GM13976 (cell line): ENCODE data around the gene TAF3.

ENCODE experiments used
- DNase-seq: peaks from one replicate; pipeline ENCODE4 v3.0.0; 2012; ENCODE audit warnings: low spot score
- CTCF ChIP-seq: IDR thresholded peaks from 2 replicates; pipeline ENCODE4 v1.5.1; 2012; ENCODE audit warnings: borderline replicate concordance, mild to moderate bottlenecking; ENCODE audit not compliant: insufficient read depth; ENCODE audit errors: extremely low read depth, missing control alignments, control extremely low read depth
- in situ Hi-C: fragments of 300-500 bp; cut with MboI; formaldehyde crosslinking; loops from one replicate; pipeline ENCODE4 v1.12.0; 2022; ENCODE audit warnings: low sequenced_read_pairs, mixed read lengths, inconsistent platforms; ENCODE audit not compliant: unreplicated experiment

TAF3 gene

GRCh38 chr10:8004469-8005000 is 186.2 kb downstream of the TAF3 start:
- in situ Hi-C loops = no loop called here
- DNase-seq = no peak
- TF ChIP-seq CTCF = no peak

- no peak for DNase-seq
- TF ChIP-seq CTCF = no peak
- in situ Hi-C loops = no loop called here
Observed at GRCh38 chr10:8006274-8006999, 188.1 kb downstream of the TAF3 start.

GRCh38 chr10:8009031-8009430 is 190.7 kb downstream of the TAF3 start:
- in situ Hi-C loops = no loop called here
- DNase-seq = no peak
- TF ChIP-seq CTCF = no peak

GRCh38 chr10:8013006-8013405 is 194.7 kb downstream of the TAF3 start:
- no peak for TF ChIP-seq CTCF
- DNase-seq = no peak

GRCh38 chr10:8013619-8014018 is 195.3 kb downstream of the TAF3 start:
- in situ Hi-C loops = no loop called here
- no peak for TF ChIP-seq CTCF
- no peak for DNase-seq

More at GRCh38 chr10:8013006-8013405, 194.7 kb downstream of the TAF3 start:
- in situ Hi-C loops = no loop called here

GRCh38 chr10:8014649-8015048 is 196.3 kb downstream of the TAF3 start:
- DNase-seq = no peak
- no peak for TF ChIP-seq CTCF
- in situ Hi-C loops = no loop called here
